ENCODE measurements around the gene ATXN7L1.
A peak's percentile ranks its signal among the peaks of the same experiment; 100 is the strongest.
"Not testable (repeated sequence)": the region's sequence is repeated elsewhere in the genome, so short reads cannot be mapped to it uniquely, and the experiment has no call there.

Gene ATXN7L1

DNA sequence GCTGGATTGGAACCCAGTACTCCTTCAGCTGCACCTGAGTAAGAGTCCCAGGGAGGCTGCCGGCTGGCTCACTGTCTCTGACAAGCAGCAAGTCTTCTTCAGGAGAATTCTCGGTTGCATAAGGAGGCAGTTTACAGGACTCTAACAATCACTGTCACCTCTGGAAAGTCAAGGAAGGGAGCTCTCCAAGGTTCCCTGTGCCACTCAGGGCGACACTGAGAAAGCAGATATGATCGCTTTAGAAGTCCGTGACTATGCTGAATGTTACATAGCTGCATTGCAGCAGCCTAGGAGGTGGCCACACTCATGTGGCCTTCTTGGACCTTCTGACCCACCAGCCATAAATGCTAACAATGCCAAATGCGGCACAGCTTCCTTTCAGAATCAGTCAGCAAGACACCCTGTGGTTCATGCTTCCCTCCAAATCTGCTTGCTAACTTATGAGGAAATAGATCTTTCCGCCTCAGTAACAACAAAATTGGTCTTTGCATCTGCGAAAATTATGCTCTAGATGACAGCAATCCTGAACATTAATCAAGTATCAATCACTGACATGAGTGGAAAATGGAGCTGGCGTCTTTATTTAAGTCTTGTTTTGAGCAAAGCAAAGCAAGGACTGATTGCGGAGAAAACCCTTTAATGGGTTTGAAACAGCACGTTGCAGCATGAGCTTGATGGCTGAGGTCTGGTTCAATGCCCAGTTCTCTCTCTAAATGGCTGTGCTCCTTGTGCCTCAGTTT is 132.9 kb downstream of the ATXN7L1 start:
- peak in 2 of 14 donors; percentile 17 to 24 for DNase-seq

DNA sequence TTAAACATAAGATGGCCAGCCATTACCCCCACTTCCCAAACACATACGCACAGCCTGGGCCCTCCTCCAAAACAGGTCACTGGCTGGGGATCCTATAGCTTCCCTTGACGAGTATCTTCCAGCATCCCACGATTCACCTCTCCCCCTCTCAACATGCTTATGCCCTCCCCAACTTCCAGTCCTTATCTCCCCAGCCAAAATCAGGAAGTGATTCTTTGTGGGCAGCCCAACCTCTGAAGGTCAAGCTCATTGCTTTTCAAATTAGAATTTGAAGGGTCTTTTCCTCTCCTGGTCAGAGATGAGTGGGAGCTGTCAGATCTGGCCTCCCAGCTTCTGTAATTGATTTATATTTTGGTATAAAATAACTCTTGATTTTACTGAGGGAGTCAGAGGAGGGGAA is 133.6 kb downstream of the ATXN7L1 start:
- DNase-seq, result no peak

DNA sequence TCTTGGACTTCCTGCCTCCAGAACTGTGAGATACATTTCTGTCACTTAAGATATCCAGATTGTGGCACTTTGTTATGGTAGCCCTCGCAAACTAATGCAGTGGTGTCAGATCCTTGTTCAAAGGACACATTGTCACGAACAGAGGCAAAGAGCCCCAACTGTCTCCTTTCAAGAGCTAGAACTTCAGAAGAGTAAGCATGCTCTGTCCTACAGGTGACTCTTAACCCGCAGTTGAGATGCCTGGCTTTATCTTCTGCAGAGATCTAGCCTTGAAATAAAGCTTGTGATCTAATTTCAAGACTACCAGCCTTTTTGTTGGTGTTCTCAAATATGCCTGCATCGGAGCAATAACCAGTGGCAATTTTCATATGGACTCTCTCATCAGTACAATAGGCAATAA is 134.4 kb downstream of the ATXN7L1 start:
- DNase-seq, result no peak

DNA sequence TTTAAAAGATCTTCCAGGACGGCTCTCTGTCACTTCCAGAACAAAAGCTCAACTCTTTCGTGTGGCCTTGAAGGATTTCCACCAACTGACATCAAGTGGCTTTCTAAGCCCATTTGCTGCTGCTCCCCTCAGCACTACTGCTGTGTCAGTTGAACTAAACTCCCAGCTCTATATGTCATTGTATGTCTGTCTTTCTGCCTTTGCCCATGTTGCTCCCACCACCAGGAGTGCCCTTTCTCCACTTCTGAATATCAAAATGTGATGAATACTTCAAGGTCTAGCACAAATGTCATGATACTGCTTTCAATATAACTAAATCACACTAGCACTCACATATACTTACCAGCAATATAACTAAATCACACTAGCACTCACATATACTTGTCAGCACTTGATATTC is 138.3 kb downstream of the ATXN7L1 start:
- DNase-seq, result no peak

DNA sequence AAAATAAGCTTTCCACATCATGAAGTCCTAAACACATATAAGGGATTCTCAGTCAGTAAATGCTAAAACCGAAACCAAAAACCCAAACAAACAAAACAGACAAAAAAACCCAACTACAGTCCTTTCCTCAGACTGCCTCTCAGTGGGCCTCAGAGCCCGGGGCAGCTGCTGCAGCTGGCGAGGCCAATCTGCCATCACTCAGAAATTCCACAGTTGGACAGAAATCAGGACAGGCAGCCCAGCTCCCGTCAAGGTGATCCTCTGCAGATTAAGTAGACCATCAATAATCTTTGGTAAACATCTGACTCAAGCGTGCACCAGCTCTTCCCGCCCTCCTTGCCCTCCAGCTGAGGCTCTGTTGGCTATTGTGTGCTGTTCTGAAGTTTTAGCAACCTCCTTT is 142.2 kb downstream of the ATXN7L1 start:
- DNase-seq, result no peak

DNA sequence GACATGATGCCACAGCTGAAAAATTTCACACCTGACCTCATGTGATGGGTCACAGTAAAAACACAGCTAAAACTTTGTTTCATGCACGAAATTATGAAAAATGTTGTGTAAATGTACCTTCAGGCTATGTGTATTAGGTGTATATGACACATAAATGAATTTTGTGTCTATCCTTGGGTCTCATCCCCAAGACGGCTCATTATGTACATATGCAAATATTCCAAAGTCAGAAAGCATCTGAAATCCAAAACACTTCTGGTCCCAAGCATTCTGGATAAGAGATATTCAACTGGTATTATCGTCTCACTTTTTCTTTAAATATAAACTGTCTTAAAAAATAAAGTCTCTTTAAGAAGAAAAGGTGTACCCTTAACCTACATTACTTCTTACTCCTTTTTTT is 145.4 kb downstream of the ATXN7L1 start:
- no peak for DNase-seq

DNA sequence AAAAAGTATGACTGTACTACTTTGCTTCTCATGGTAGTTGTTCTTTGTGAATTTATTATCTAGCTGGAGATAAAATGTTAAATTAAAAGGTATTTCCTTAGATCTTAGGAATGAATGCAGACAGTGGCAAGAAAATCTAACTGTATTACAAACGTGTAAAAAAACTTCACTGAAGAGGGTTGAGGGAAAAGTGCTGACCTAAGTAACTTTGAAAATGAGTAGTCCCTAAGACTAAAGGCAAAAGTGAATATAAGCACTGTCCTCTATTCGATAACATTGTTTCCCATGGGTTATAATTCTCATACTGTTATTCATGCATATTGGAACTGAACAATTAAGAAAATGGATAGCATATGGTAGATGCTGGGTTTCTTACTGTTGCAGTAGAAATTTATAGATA is 148.4 kb downstream of the ATXN7L1 start:
- no peak for DNase-seq

DNA sequence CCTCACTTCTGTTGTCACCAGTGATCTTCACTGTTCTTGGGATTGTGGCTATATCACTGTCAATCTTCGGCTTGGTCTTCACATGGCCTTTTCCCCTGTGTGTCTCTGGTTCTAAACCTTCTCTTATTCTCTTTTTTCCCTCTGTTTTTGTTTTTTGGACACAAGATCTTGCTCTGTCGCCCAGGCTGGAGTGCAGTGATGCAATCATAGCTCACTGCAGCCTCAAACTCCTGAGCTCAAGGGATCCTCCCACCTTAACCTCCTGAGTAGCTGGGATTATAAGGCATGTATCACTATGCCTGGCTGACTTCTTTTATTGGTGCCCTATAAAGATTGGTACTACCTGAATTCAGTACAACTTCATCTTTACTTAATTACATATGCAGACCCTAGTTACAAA is 151.7 kb downstream of the ATXN7L1 start:
- no peak for DNase-seq

DNA sequence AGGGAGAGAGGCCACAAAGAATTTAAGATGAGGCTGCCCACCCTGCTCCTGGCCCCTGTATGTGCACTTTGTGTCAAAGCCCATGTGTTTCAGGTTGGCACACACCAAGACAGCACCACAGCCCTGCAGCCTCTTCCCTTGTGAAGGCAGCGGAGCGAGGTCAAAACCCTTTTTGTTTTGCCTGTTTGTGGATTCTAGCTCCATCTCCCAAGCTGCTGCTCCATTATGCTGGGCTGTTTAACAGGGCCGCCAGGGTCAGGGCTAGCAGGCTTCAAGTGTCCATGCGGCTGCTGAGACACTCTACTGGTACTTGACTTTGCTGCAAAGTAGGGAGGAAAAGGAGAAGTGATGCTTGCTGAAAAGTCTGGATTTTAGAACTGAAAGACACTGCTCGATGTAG is 152.8 kb downstream of the ATXN7L1 start:
- peak in 8 of 14 donors; percentile 16 to 53 (median 33) for DNase-seq

DNA sequence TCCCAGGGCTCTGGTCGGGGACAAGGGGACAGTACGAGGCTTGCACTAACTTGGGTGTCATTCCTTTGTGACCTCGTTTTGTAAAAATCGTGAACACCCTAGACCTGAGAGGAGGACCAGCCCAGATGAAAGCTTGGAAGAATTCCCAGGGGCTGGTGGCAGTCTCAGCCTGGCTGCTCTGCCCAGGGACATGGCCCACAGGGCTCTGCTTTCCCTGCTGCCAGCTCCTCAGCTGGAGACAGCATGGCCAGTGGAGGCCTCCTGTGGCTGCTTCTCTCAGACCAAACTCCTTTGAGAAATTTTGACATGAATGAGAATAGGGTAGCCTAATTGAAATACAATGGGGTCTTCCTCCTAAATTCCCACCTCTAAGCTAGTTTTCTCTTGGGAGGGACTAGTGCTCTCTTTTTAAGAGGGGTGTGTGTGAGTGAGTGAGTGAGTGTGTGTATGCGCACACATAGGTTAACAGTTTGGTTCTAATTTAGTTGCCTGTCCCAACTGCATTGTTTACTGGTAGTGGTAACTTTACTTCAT is 154.8 kb downstream of the ATXN7L1 start:
- DNase-seq, result peak in 1 of 14 donors; percentile 10

DNA sequence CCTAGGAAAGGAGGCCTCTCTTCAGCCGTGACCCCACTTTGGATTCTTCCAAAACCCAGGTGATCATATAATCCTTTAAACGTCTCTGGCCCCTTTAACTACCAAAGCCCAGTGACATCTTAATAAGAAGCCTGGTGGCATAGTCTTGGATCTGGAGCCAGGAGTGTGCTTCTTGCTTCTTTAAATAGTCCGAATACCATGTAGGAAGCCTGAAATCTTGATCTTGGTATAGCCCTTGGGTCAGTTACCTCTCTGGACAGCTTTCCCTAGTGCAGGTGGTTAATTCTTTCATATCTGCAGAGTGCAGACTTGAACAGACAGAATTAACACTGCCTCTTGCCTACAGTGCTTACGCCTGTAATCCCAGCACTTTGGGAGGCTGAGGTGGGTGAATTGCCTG is 156.5 kb downstream of the ATXN7L1 start:
- DNase-seq, result no peak

DNA sequence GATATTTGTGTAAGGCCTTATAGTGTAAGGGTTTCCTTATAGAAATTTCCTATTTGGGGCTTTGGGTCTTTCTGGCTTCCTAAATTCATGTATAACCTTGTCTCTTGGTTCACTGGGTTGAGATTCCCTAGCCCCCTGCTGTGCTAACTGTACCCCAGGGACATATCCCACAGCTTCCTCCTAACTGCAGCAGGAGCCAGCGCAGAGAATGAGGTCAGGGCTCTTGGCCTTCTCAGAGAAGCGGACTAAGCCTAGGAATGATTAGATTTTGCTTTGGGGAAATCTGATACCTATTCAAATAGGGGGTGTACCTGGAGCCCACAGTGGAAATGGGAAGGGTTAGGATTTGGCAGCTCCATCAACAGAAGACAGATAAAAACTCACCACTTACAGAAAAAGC is 157.0 kb downstream of the ATXN7L1 start:
- DNase-seq, result no peak

DNA sequence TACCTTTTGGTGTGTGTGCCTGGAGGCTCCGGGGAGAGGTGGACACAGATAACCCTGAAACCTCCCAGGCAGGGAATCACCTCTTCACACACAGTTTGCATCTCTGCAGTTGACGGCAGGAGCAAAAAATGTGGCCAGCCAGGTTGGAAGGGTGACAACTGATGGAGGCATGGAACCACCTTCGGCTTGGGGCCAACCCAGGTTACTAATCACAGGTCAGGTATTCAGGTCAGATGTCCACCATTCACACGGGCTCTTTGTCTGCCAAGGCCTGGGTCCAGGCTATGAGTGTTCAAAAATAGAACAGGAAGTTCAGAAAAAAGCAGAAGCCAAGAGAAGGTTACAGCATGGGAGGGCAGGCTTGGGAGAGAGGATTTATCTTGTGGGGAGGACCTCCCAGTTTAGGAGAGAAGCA is 157.9 kb downstream of the ATXN7L1 start:
- DNase-seq, result peak in 3 of 14 donors; percentile 8 to 59 (median 14)

DNA sequence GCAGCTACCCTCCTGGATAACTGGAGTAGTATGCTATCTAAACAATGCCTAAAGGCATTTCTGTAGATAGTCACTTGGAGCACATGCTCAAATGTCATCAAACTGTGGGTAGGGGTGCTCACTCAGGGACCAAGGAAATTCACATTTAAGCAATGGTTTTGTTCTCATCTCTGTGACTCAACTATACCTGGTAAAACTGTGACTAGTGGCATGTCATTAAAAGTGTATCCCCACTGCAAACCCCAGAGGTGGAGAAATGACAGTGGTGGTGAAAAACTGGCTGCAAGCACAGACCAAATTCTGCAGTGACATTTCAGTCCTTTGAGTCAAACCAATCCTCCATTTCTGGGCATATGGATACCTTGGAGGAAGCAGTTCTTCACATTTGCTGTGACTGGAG is 160.9 kb downstream of the ATXN7L1 start:
- DNase-seq, result no peak

DNA sequence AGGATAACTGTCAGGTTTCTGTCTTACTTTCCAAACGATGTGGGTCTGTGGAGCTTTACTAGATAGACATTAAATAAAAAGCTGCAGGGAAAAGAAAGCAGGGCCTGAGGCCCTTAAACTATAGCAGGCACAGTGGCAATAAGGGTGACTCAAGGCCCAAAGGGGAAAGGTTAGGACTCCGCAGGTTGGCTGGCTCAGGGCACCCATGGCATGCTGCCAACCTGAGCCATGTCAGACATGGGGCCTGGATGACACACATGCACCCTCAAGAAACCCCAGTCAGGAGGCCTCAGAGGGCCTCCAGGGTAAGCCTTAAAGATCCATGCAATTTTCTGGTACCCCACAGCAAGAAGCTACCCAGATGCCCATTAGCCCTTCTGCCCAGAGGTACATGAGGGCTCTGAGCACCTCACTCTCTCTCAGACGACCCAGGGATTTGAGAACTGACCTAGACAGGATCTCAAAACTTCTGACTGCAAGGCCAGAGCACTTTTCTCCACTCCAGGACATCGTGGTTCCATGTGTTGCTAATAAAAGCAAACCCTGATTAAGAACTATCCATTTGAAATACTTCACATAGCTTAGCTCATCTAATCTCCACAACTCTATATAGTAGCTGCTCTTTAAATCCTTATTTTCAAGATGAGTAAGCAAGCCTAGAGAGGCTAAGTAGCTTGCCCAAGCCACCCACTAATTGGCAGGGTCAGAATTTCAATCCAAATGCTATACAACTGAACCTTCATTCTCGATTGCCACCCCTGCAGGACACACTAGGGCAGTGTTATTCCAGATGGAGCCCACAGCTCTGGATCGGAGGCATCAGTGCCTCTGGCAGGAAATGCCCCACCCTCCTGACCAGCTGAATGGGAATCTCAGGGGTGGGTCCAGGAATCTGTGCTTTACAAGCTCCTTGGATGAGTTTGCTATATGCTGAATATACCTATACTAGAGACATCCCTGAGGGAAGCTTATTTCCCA is 162.6 kb downstream of the ATXN7L1 start:
- no peak for DNase-seq

DNA sequence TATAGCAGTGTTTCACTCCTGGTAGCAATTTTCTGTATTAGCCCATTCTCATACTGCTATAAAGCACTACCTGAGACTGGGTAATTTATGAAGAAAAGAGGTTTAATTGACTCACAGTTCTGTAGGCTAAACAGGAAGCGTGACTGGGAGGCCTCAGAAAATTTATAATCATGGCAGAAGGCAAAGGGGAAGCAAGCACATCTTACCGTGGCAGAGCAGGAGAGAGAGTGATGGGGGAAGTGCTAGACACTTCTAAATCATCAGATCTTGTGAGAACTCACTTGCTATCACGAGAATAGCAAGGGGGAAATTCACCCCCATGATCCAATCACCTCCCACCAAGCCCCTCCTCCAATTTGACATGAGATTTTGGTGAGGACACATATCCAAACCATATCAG is 163.5 kb downstream of the ATXN7L1 start:
- DNase-seq, result no peak

DNA sequence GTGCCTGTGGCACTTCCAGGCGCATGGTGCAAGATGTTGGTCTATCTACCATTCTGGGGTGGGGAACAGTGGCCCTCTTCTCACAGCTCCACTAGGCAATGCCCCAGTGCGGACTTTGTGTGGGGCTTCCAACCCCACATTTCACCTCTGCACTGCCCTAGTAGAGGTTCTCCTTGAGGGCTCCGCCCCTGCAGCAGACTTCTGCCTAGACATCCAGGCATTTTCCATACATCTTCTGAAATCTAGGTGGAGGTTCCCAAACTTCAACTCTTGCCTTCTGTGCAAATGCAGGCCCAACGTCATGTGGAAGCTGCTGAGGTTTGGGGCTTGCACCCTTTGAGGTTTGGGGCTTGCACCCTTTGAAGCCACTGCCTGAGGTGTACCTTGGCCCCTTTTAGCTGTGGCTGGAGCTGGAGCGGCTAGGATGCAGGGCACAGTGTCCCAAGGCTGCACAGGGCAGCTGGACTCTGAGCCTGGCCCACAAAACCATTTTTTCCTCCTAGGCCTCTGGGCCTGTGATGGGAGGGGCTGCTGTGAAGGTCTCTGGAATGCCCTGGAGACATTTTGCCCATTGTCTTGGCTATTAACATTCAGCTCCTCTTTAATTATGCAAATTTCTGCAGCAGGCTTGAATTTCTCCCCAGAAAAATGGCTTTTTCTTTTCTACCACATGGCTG is 164.5 kb downstream of the ATXN7L1 start:
- DNase-seq, result no peak

DNA sequence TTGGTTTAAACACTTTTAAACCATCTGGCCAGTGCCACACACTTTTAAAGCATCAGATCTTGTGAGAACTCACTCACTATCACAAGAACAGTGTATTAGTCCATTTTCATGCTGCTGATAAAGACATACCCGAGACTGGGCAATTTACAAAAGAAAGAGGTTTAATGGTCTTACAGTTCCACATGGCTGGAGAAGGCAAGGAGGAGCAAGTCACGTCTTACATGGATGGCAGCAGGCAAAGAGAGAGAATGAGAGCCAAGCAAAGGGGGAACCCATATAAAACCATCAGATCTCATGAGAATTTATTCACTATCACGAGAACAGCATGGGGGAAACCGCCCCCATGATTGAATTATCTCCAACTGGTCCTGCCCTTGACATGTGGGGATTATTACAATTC is 165.7 kb downstream of the ATXN7L1 start:
- not testable (repeated sequence) for DNase-seq

DNA sequence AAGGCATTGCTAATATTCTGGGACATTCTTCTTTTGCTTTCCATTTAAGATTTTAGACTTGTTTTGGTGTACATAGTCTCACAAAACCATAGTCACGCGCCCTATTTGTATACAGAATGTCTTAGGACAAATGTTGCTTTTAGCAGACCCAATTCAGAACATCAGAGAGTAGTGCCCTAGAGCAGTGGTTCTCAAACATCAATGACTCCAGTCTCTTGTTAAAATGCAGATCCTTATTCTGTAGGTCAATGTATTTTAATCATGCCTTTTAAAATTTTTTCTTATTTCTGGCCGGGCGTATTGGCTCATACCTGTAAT is 167.7 kb downstream of the ATXN7L1 start:
- DNase-seq, result no peak

DNA sequence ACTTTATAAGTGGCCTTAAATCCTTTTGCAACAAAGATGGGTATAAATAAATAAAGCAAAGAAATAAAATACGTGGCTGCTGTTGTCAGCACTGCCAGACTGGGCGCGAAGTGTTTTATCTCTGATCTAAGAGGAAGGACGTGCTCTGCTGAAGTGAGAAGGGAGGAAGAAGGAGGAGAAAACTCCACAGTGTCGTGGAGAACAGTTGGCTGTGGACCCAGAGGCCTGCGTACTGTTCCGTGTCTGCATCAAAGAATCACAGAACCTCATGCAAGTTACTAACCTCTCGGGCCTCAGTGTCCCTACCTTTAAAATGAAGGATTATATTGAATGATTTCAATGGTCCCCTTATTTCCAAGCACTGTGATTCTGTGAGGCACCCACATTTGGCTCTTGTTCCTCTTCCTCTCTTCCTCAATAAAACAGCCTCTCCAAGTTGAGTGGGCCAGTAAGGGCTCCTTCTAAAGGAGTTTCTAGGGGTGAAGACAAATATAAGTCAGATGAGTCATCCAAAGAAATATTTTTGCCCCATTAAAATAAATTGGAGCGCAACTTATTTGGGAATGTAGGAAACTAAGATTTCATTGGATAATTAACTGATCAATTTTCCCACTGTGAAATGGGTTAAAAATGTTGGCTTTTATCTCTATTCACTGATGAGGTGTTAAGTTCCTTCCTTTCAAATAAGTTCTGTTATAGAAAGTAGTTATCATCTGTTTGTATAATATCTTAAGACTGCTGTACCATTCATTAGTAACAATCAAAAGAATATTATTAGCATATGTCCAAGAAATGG is 168.2 kb downstream of the ATXN7L1 start:
- DNase-seq, result no peak

DNA sequence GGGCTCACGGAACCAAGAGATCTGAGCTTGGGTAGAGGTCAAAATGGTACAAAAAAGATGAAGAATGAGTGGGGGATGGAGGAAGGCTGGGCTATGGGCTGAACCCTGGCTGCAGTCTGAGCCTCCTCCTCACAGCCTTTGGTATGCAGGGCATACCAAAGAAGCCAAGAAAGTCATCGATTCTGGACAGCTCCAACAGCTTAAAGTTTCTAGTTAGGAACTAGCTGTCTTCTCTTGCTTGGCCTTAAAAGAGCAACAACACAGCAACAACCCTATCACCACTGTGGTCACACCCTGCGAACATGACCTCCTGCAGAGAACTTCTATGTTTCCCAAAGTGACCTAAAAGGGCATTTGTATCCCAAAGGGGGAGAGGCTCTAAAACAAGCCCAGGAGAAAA is 169.0 kb downstream of the ATXN7L1 start:
- DNase-seq, result no peak

DNA sequence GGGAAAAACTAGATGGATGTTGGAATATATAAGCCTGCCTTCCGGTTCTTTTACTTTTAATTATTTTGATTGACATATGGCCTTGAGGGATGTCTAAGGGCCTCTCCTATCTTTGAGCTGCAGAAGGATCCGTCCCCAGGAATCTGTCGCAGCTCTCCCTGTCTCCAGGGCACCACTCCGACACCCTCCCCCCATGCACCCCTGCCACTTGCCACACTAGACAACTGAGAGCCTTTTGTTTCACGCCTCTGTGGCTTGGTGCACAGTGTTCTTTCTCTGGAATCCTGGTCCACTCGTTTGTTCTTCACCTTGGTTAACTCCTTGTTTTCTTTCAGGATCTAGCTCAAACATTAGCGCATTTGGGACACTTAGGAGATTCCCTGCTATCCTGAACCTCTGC is 171.0 kb downstream of the ATXN7L1 start:
- DNase-seq, result peak in 6 of 14 donors; percentile 13 to 47 (median 26)

Data from C1 segment of cervical spinal cord (tissue), 14 donors.